ENCODE results near the gene MBNL3.

GRCh38 chrX:132520792-132521191 is 32.0 kb upstream of the MBNL3 start:
- no peak for TF ChIP-seq POLR2A (IDR thresholded peaks at IDR 0.05)
- TF ChIP-seq CTCF (IDR thresholded peaks at IDR 0.05) = no peak
- TF ChIP-seq POLR2AphosphoS5 (IDR thresholded peaks at IDR 0.05) = no peak
